NT2/D1 (cell line): ENCODE data around the gene SUDS3.

ENCODE experiments used
- SUZ12 ChIP-seq: IDR thresholded peaks from 2 replicates; pipeline ENCODE4 v1.6.1; 2011; ENCODE audit not compliant: insufficient read length, insufficient read depth; ENCODE audit errors: extremely low read depth
- YY1 ChIP-seq: IDR thresholded peaks from 2 replicates; pipeline ENCODE4 v1.6.1; 2011; ENCODE audit not compliant: insufficient read length, insufficient read depth
- ZNF274 ChIP-seq: IDR thresholded peaks from 2 replicates; pipeline ENCODE4 v1.6.1; 2011; ENCODE audit warnings: mild to moderate bottlenecking, low read depth, low read length

DNA sequence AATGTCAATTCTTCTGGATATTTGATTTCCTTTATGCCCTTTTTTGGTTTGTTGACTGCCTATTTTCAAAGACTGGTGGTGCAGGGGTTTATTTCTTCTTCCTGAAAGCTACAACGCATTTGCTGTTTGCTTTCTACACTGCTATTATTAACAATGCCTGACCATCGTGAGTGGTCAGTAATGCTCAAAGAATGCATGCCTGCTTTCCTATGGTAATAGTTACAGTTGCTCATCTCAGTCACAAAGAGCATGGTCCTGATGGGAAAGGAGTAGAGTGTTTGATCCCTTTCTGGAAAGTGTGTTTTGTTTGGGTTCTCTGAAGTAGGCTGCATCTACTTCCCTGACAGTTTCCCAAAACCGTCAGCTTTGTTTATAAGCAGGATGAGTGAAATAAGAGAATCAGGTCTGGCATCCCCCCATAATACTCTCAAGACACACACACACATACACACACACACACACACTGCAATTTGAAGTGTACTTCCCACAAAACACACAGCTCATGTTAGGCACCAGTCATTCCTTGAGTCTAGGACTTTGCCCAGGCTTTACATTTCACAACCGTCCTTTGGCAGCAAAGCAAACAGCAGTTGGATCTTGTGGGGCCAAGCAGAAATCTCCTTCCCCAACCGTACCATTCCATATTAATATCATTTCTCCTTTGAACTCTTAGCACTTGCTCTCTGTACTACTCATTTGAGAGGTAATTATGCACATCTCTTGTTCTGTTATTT is 56.6 kb downstream of the SUDS3 start:
- no peak for TF ChIP-seq ZNF274
- no peak for TF ChIP-seq YY1
- TF ChIP-seq SUZ12, result no peak
